ENCODE measurements around the gene PLOD3. TPM values are rescaled to one million over a fixed set of nuclear protein-coding genes. Genes with fewer than 3 reads are reported as not detected.
"Not testable (repeated sequence)": the region's sequence is repeated elsewhere in the genome, so short reads cannot be mapped to it uniquely, and the experiment has no call there.

PLOD3 gene
- polyA plus RNA-seq (ENCODE audit: insufficient read length): 48.7 TPM

GRCh38 chr7:101217388-101218235, at the start of gene PLOD3, which contains the start of gene ZNHIT1:
Gene PLOD3, minus strand, starts transcription at chr7:101217581. Its CDS starts 307 bp downstream, at chr7:101217274.
Gene ZNHIT1, plus strand, starts transcription at chr7:101218165. Its CDS starts 31 bp downstream, at chr7:101218196.
- peak; percentile 97 for DNase-seq

- no peak for DNase-seq
These were observed 48.5 kb upstream of the PLOD3 start for GRCh38 chr7:101265622-101266516.

GRCh38 chr7:101264102-101264706, 46.8 kb upstream of the PLOD3 start:
- not testable (repeated sequence) for DNase-seq

GRCh38 chr7:101258243-101258731, 40.9 kb upstream of the PLOD3 start:
- DNase-seq: no peak

GRCh38 chr7:101255796-101256195, 38.4 kb upstream of the PLOD3 start:
- no peak for DNase-seq

GRCh38 chr7:101253199-101253598, 35.8 kb upstream of the PLOD3 start:
- DNase-seq: not testable (repeated sequence)

GRCh38 chr7:101251871-101252659, 34.7 kb upstream of the PLOD3 start:
- DNase-seq: peak; percentile 98

GRCh38 chr7:101250324-101250723, 32.9 kb upstream of the PLOD3 start:
- no peak for DNase-seq

GRCh38 chr7:101248276-101248675, 30.9 kb upstream of the PLOD3 start:
- no peak for DNase-seq

GRCh38 chr7:101245147-101245668, 27.8 kb upstream of the PLOD3 start:
- DNase-seq: no peak

GRCh38 chr7:101244375-101245146, 27.2 kb upstream of the PLOD3 start, which contains the start of gene FIS1:
Gene FIS1, minus strand, starts transcription at chr7:101245081. Its CDS starts 77 bp downstream, at chr7:101245004.
- DNase-seq: peak; percentile 92

GRCh38 chr7:101243646-101244374, 26.4 kb upstream of the PLOD3 start:
- no peak for DNase-seq

- no peak for DNase-seq
These were observed 24.3 kb upstream of the PLOD3 start for GRCh38 chr7:101241443-101242349.

- DNase-seq: no peak
These were observed 23.6 kb upstream of the PLOD3 start for GRCh38 chr7:101241015-101241363.

GRCh38 chr7:101240226-101241014, 23.0 kb upstream of the PLOD3 start:
- DNase-seq: no peak

GRCh38 chr7:101239951-101240220, 22.5 kb upstream of the PLOD3 start:
- no peak for DNase-seq

- DNase-seq: no peak
These were observed 22.0 kb upstream of the PLOD3 start for GRCh38 chr7:101239191-101239950.
